Astrocyte (in vitro differentiated cells and primary cell): ENCODE measurements around the gene NCF2. TPM values are rescaled to one million over a fixed set of nuclear protein-coding genes. Genes with fewer than 3 reads are reported as not detected.

ENCODE experiments used
- DNase-seq: peaks from one replicate; pipeline ENCODE4 v3.0.0-alpha.2; 2010; ENCODE audit warnings: low read depth
- FAIRE-seq: peaks from 2 replicates; lab custom pipeline; 2011; peaks lifted over from hg19 to GRCh38; lab: Jason Lieb, UNC
- H2AFZ ChIP-seq: 2 replicates; pipeline ENCODE4 v1.6.0; 2012; ENCODE audit warnings: low read depth, low read length, inconsistent platforms
- H3K27ac ChIP-seq: 2 replicates; pipeline ENCODE4 v1.5.1; 2011; ENCODE audit warnings: low read depth, low read length, inconsistent platforms
- H3K27me3 ChIP-seq: 2 replicates; pipeline ENCODE4 v1.6.0; 2011; ENCODE audit warnings: low read length, inconsistent platforms; ENCODE audit not compliant: insufficient read depth
- H3K36me3 ChIP-seq: 2 replicates; pipeline ENCODE4 v1.5.1; 2011; ENCODE audit warnings: low read length, inconsistent platforms; ENCODE audit not compliant: insufficient read depth
- H3K4me1 ChIP-seq: 2 replicates; pipeline ENCODE4 v1.5.1; 2011; ENCODE audit warnings: low read length, inconsistent platforms; ENCODE audit not compliant: insufficient read depth
- H3K4me2 ChIP-seq: 2 replicates; pipeline ENCODE4 v1.6.0; 2012; ENCODE audit warnings: low read length, inconsistent platforms
- H3K4me3 ChIP-seq: 2 replicates; pipeline ENCODE4 v1.5.1; 2011; ENCODE audit warnings: low read depth, mild to moderate bottlenecking, low read length, inconsistent platforms; ENCODE audit not compliant: insufficient read depth
- H3K79me2 ChIP-seq: 2 replicates; pipeline ENCODE4 v1.6.0; 2012; ENCODE audit warnings: mild to moderate bottlenecking, low read length, inconsistent platforms; ENCODE audit not compliant: insufficient read depth
- H3K9ac ChIP-seq: 2 replicates; pipeline ENCODE4 v1.6.0; 2012; ENCODE audit warnings: mild to moderate bottlenecking, low read length, inconsistent platforms
- H3K9me3 ChIP-seq: 2 replicates; pipeline ENCODE4 v1.5.1; 2012; ENCODE audit warnings: low read depth, mild to moderate bottlenecking, low read length, inconsistent platforms; ENCODE audit not compliant: insufficient read depth
- H4K20me1 ChIP-seq: 2 replicates; pipeline ENCODE4 v1.6.0; 2012; ENCODE audit warnings: low read length, inconsistent platforms; ENCODE audit not compliant: insufficient read depth
- H3K27ac Mint-ChIP-seq: one replicate; pipeline ENCODE4 v1.8.0; 2021; ENCODE audit warnings: mild to moderate bottlenecking, mixed read lengths; ENCODE audit not compliant: unreplicated experiment
- H3K27me3 Mint-ChIP-seq: one replicate; pipeline ENCODE4 v1.8.0; 2021; ENCODE audit warnings: low read depth, mixed read lengths; ENCODE audit not compliant: unreplicated experiment
- H3K36me3 Mint-ChIP-seq: one replicate; pipeline ENCODE4 v1.8.0; 2021; ENCODE audit warnings: low read depth, mixed read lengths; ENCODE audit not compliant: unreplicated experiment
- H3K4me1 Mint-ChIP-seq: one replicate; pipeline ENCODE4 v1.8.0; 2021; ENCODE audit warnings: low read depth, mixed read lengths; ENCODE audit not compliant: unreplicated experiment
- H3K4me3 Mint-ChIP-seq: one replicate; pipeline ENCODE4 v1.8.0; 2021; ENCODE audit warnings: mild to moderate bottlenecking, moderate library complexity, mixed read lengths; ENCODE audit not compliant: unreplicated experiment
- H3K9me3 Mint-ChIP-seq: one replicate; pipeline ENCODE4 v1.8.0; 2021; ENCODE audit warnings: mild to moderate bottlenecking, mixed read lengths; ENCODE audit not compliant: unreplicated experiment
- EZH2 ChIP-seq: IDR thresholded peaks from 2 replicates; pipeline ENCODE4 v1.6.1; 2012; ENCODE audit warnings: mild to moderate bottlenecking, low read length, inconsistent platforms; ENCODE audit not compliant: insufficient read depth
- total RNA-seq: library from RNA; stranded (reverse); gene quantifications from 2 replicates; pipeline ENCODE4 v1.2.1, GENCODE V29; 2021
- TF ChIP-seq, protein P1 (sequence below): IDR thresholded peaks from 2 replicates; pipeline ENCODE4 v1.5.1; 2011; ENCODE audit warnings: low read depth, mild to moderate bottlenecking, inconsistent platforms, low read length, moderate library complexity; ENCODE audit not compliant: insufficient read depth

Gene NCF2
- total RNA-seq, 1 donor from 2014 or later, result 4.3 TPM

DNA sequence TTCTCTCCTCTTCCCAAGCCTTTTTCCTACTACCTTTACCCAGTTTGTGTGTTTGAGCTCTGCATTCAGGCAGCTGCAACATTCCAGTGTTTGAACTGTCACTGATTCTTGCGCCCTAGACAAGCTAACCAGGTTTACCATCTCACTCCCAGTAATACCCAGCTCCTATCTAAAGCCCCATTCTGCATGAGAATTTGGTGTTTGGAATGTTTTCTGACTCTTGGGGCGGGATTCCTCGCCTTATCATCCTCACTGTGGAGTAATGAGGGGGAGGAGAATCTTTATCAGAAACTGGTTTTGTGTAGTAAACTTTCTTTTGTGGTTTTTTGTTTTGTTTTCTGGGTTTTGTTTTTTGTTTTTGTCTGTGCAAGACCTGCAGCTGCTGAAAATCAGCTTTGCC lies 36.5 kb downstream of the NCF2 start:
- Histone ChIP-seq H3K27me3 (no peaks in the 10 kb centered on the region), H3K9ac (no peak overlapping the region), H3K9me3 (no peaks in the 10 kb centered on the region), H3K27ac (no peak overlapping the region), H3K36me3 (peaks cover 33% of the 10 kb centered on the region), H4K20me1 (no peaks in the 10 kb centered on the region), H3K4me1 (no peaks in the 10 kb centered on the region), H3K79me2 (no peaks in the 10 kb centered on the region), H2AFZ (no peak overlapping the region), H3K4me2 (no peak overlapping the region), H3K4me3 (no peak overlapping the region)
- Mint-ChIP-seq H3K9me3 (no peaks in the 10 kb centered on the region), H3K27me3 (no peaks in the 10 kb centered on the region), H3K27ac (no peak overlapping the region), H3K4me3 (no peak overlapping the region), H3K4me1 (no peaks in the 10 kb centered on the region), H3K36me3 (peaks cover 11% of the 10 kb centered on the region)
- no peak for TF ChIP-seq EZH2
- TF ChIP-seq, protein P1, sequence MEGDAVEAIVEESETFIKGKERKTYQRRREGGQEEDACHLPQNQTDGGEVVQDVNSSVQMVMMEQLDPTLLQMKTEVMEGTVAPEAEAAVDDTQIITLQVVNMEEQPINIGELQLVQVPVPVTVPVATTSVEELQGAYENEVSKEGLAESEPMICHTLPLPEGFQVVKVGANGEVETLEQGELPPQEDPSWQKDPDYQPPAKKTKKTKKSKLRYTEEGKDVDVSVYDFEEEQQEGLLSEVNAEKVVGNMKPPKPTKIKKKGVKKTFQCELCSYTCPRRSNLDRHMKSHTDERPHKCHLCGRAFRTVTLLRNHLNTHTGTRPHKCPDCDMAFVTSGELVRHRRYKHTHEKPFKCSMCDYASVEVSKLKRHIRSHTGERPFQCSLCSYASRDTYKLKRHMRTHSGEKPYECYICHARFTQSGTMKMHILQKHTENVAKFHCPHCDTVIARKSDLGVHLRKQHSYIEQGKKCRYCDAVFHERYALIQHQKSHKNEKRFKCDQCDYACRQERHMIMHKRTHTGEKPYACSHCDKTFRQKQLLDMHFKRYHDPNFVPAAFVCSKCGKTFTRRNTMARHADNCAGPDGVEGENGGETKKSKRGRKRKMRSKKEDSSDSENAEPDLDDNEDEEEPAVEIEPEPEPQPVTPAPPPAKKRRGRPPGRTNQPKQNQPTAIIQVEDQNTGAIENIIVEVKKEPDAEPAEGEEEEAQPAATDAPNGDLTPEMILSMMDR, result no peak
- DNase-seq, result no peak
- FAIRE-seq, result no peak

DNA sequence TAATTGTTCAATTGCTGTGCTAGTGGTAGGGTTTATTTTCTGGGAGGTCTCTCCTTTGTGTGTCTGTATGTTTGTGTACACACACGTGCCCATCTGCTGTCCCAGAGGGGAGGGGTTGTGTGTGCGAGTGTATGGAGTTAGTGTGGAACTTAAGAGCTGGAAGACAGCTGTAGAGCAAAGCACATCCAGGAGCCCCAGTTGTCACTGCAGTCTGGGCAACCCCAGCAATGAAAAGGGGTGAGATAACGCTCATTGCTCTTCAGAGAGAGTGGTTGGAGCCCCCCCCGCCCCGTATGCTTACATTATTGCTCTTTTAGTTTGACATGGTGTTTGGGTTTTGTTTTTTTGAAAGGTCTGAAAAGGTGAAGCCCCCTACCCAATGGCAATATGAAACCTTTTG lies 36.9 kb downstream of the NCF2 start:
- peaks cover 33% of the 10 kb centered on the region for H3K36me3 ChIP-seq

DNA sequence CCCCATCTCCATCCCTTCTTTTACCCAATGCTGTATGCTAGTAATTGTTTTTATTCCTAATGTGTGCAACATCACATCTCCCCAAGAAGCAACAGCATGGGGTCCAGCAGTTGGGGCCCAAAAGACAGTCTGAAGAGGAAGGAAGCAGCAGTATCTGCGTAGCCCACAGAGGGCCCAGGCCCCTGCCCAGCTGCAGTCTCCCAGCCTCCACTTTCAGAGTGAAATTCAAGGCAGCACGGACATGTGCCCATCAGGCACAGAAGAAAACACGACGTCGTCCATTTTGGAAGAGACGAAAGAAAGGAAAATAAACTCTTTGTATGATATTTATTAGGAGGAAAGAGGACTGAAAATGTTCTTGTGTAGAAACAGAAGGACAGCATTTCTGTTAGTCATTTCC lies 37.4 kb downstream of the NCF2 start:
- H3K79me2 ChIP-seq, result no peaks in the 10 kb centered on the region
- no peak for DNase-seq
- no peak for FAIRE-seq

More for the DNA sequence above, 36.9 kb downstream of the NCF2 start:
- H3K79me2 ChIP-seq, result no peaks in the 10 kb centered on the region
- H3K9ac ChIP-seq, result no peak overlapping the region
- DNase-seq (no peak), FAIRE-seq (no peak)
- no peaks in the 10 kb centered on the region for H3K27me3 Mint-ChIP-seq
- no peak overlapping the region for H3K27ac ChIP-seq
- no peak overlapping the region for H3K4me2 ChIP-seq
- peaks cover 11% of the 10 kb centered on the region for H3K36me3 Mint-ChIP-seq
- H3K27me3 ChIP-seq, result no peaks in the 10 kb centered on the region
- H3K4me3 Mint-ChIP-seq, result no peak overlapping the region
- no peaks in the 10 kb centered on the region for H3K4me1 Mint-ChIP-seq
- no peaks in the 10 kb centered on the region for H3K9me3 Mint-ChIP-seq
- no peaks in the 10 kb centered on the region for H4K20me1 ChIP-seq
- H3K27ac Mint-ChIP-seq, result no peak overlapping the region
- no peak overlapping the region for H2AFZ ChIP-seq
- no peak for TF ChIP-seq EZH2
- TF ChIP-seq, protein P1, result no peak
- no peaks in the 10 kb centered on the region for H3K9me3 ChIP-seq
- no peaks in the 10 kb centered on the region for H3K4me1 ChIP-seq
- H3K4me3 ChIP-seq, result no peak overlapping the region

More for the DNA sequence above, 37.4 kb downstream of the NCF2 start:
- Mint-ChIP-seq H3K27me3 (no peaks in the 10 kb centered on the region), H3K36me3 (peaks cover 11% of the 10 kb centered on the region), H3K4me3 (no peak overlapping the region), H3K4me1 (no peaks in the 10 kb centered on the region), H3K27ac (no peak overlapping the region), H3K9me3 (no peaks in the 10 kb centered on the region)
- Histone ChIP-seq H3K4me3 (no peak overlapping the region), H3K36me3 (peaks cover 33% of the 10 kb centered on the region), H3K9ac (no peak overlapping the region), H2AFZ (no peak overlapping the region), H3K4me2 (no peak overlapping the region), H3K4me1 (no peaks in the 10 kb centered on the region), H4K20me1 (no peaks in the 10 kb centered on the region), H3K27ac (no peak overlapping the region), H3K27me3 (no peaks in the 10 kb centered on the region), H3K9me3 (no peaks in the 10 kb centered on the region)
- TF ChIP-seq, protein P1, result no peak
- TF ChIP-seq EZH2, result no peak
